Measurements from ENCODE around the gene RAB37.

- TF ChIP-seq CTCF (IDR thresholded peaks at IDR 0.05 in 8 of 11, conservative IDR thresholded peaks at IDR 0.05 in 3 of 11) (no peak), POLR2A (IDR thresholded peaks at IDR 0.05) (no peak)
These were observed 24.3 kb upstream of the RAB37 start, which contains the start of gene CD300LF for GRCh38 chr17:74712756-74713155.

Measured in spleen (tissue), 7 donors.